NCI-H2107 treated with DMSO at 0.1 percent for 48 hours (cell line): ENCODE data around the gene NOL4L.
"Not testable (repeated sequence)": the region's sequence is repeated elsewhere in the genome, so short reads cannot be mapped to it uniquely, and the experiment has no call there.

Experiments used
- DNase-seq: peaks from one replicate; lab custom pipeline; 2025; ENCODE audit not compliant: unreplicated experiment; lab: John Stamatoyannopoulos, UW

NOL4L gene

GRCh38 chr20:32511358-32512046 lies 73.6 kb downstream of the NOL4L start:
- DNase-seq: no peak

GRCh38 chr20:32510601-32511357 lies 74.4 kb downstream of the NOL4L start:
- DNase-seq: no peak

GRCh38 chr20:32510120-32510600 lies 75.0 kb downstream of the NOL4L start:
- no peak for DNase-seq

- no peak for DNase-seq
Measured at GRCh38 chr20:32509639-32510066, 75.5 kb downstream of the NOL4L start.

- no peak for DNase-seq
Measured at GRCh38 chr20:32508775-32509119, 76.4 kb downstream of the NOL4L start.

- no peak for DNase-seq
Measured at GRCh38 chr20:32507998-32508774, 76.9 kb downstream of the NOL4L start.

GRCh38 chr20:32506721-32507120 lies 78.4 kb downstream of the NOL4L start:
- no peak for DNase-seq

GRCh38 chr20:32505723-32506473 lies 79.2 kb downstream of the NOL4L start:
- DNase-seq: no peak

GRCh38 chr20:32501709-32502108 lies 83.4 kb downstream of the NOL4L start:
- DNase-seq: no peak

- DNase-seq: no peak
Measured at GRCh38 chr20:32497589-32498224, 87.4 kb downstream of the NOL4L start.

- DNase-seq: no peak
Measured at GRCh38 chr20:32496811-32497533, 88.2 kb downstream of the NOL4L start.

GRCh38 chr20:32495949-32496348 lies 89.2 kb downstream of the NOL4L start:
- DNase-seq: no peak

GRCh38 chr20:32495217-32495565 lies 89.9 kb downstream of the NOL4L start:
- DNase-seq: no peak

GRCh38 chr20:32494483-32495216 lies 90.5 kb downstream of the NOL4L start:
- DNase-seq: no peak

- DNase-seq: no peak
Measured at GRCh38 chr20:32493356-32493755, 91.8 kb downstream of the NOL4L start.

GRCh38 chr20:32491764-32492151 lies 93.4 kb downstream of the NOL4L start:
- not testable (repeated sequence) for DNase-seq

- no peak for DNase-seq
Measured at GRCh38 chr20:32490942-32491763, 94.0 kb downstream of the NOL4L start.

GRCh38 chr20:32488066-32488838 lies 96.9 kb downstream of the NOL4L start:
- no peak for DNase-seq
